Natural killer cell (primary cell): ENCODE measurements around the gene LGMN. TPM values are rescaled to one million over a fixed set of nuclear protein-coding genes. Genes with fewer than 3 reads are reported as not detected.

Experiments used
- ATAC-seq, 3 donors: fragments of 150-1000 bp in 2 of 3; fragments of 200-7000 bp in 1 of 3; cut with Tn5 transposase; 1 replicate in 1 of 3; 2 replicates in 2 of 3; pipeline ENCODE4 v1.10.0; 2021; ENCODE audit warnings: mild to moderate bottlenecking in 2 of 3, moderate library complexity in 2 of 3
- DNase-seq, 2 donors: peaks; one replicate each; pipeline versions ENCODE4 v3.0.0 to v3.0.0-alpha.2; 2013 to 2021; ENCODE audit warnings: mixed read lengths in 1 of 2
- H3K27ac ChIP-seq: one replicate; pipeline ENCODE4 v1.5.1; 2013; ENCODE audit warnings: mild to moderate bottlenecking, low read length
- H3K27me3 ChIP-seq: one replicate; pipeline ENCODE4 v1.6.1; 2013; ENCODE audit warnings: low read length; ENCODE audit not compliant: control insufficient read depth, insufficient read depth
- H3K36me3 ChIP-seq: one replicate; pipeline ENCODE4 v1.6.1; 2013; ENCODE audit warnings: low read length; ENCODE audit not compliant: control insufficient read depth, insufficient read depth
- H3K4me1 ChIP-seq: one replicate; pipeline ENCODE4 v1.6.1; 2013; ENCODE audit warnings: low read length; ENCODE audit not compliant: control insufficient read depth, insufficient read depth
- H3K4me3 ChIP-seq: one replicate; pipeline ENCODE4 v1.5.1; 2013; ENCODE audit warnings: low read length
- H3K9me3 ChIP-seq: one replicate; pipeline ENCODE4 v1.6.1; 2013; ENCODE audit warnings: low read length; ENCODE audit not compliant: control insufficient read depth, insufficient read depth
- H3K27ac Mint-ChIP-seq, 2 donors: one replicate each; pipeline ENCODE4 v1.8.0; 2022; ENCODE audit warnings: mild to moderate bottlenecking in 2 of 2, mixed read lengths in 2 of 2, moderate library complexity in 1 of 2
- H3K27me3 Mint-ChIP-seq, 2 donors: one replicate each; pipeline ENCODE4 v1.8.0; 2022; ENCODE audit warnings: low read depth in 2 of 2, mixed read lengths in 2 of 2
- H3K36me3 Mint-ChIP-seq: one replicate; pipeline ENCODE4 v1.8.0; 2022; ENCODE audit warnings: mixed read lengths
- H3K4me1 Mint-ChIP-seq, 2 donors: one replicate each; pipeline ENCODE4 v1.8.0; 2022; ENCODE audit warnings: mixed read lengths in 2 of 2
- H3K4me3 Mint-ChIP-seq: one replicate; pipeline ENCODE4 v1.8.0; 2022; ENCODE audit warnings: mild to moderate bottlenecking, moderate library complexity, mixed read lengths
- H3K9me3 Mint-ChIP-seq, 2 donors: one replicate each; pipeline ENCODE4 v1.8.0; 2022; ENCODE audit warnings: mixed read lengths in 2 of 2
- CTCF ChIP-seq: fragments of 200-600 bp; IDR thresholded peaks from one replicate; pipeline ENCODE4 v1.8.0; 2022; ENCODE audit warnings: antibody characterized with exemption
- WGBS: methylation state at CpG from one replicate; pipeline ENCODE4 v1.1.7; 2013; ENCODE audit warnings: missing lambda C conversion rate; ENCODE audit not compliant: insufficient coverage; 5-methylcytosine and 5-hydroxymethylcytosine counted together
- intact Hi-C: fragments of 100-400 bp; cut with micrococcal nuclease; formaldehyde crosslinking; loops from one replicate; pipeline ENCODE4 v1.14.2; 2022
- total RNA-seq, 4 donors: library from RNA; stranded (reverse); fragments of 120-200 nt in 1 of 4; gene quantifications; one replicate each; pipeline versions ENCODE4 v1.2.3 to v1.2.4, GENCODE V29; 2013 to 2022

LGMN gene
- total RNA-seq, 3 donors from 2014 or later (not counting 1 experiment from before 2014, with no cell fraction given), result 0.39 to 6.1 (median 2.5) TPM

- Mint-ChIP-seq H3K4me1 (peaks cover 61 to 69% of the 10 kb centered on the region in 2 donors), H3K9me3 (no peaks in the 10 kb centered on the region), H3K36me3 (peaks cover 7% of the 10 kb centered on the region), H3K4me3 (peak overlapping the region; percentile 5), H3K27ac (peak overlapping the region; percentile 91 to 96), H3K27me3 (no peaks in the 10 kb centered on the region)
- intact Hi-C loops, result no loop called here
- H3K27me3 ChIP-seq, result no peaks in the 10 kb centered on the region
- no peak overlapping the region for H3K4me3 ChIP-seq
- TF ChIP-seq CTCF, result no peak
- H3K36me3 ChIP-seq, result peaks cover 66% of the 10 kb centered on the region
- no peaks in the 10 kb centered on the region for H3K9me3 ChIP-seq
- peaks cover 61% of the 10 kb centered on the region for H3K4me1 ChIP-seq
- DNase-seq (no peak), ATAC-seq (no peak)
- H3K27ac ChIP-seq, result peak overlapping the region; percentile 55
- WGBS, result 91% methylated on average over 8 of the region's 8 CpGs
These were observed 71.9 kb downstream of the LGMN start for GRCh38 chr14:92676403-92677086.

DNA sequence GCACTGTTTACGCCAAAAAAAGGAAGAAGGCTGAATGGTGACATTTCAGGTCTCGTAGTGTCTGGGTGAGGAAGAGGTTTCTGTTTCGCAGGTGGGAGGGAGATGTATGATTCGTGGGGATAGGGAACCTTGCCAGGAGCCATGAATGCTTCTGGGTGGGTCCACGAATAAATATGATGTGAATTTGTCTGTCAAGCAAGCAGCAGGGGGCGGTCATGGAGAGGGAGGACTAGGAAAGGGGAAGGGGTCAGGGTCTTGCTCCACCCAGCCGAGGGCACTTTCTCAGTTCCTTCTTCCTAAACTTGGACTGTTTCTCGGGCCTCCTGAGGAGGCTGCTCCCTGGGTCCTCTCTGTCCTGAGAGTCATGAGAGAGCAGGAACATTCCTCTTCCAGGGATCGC, 72.5 kb downstream of the LGMN start:
- no peak for TF ChIP-seq CTCF
- H3K4me3 Mint-ChIP-seq, result peak overlapping the region; percentile 56
- no peak for ATAC-seq
- peaks cover 7% of the 10 kb centered on the region for H3K36me3 Mint-ChIP-seq
- H3K4me1 ChIP-seq, result peaks cover 61% of the 10 kb centered on the region
- H3K27me3 Mint-ChIP-seq, result no peaks in the 10 kb centered on the region
- H3K27ac Mint-ChIP-seq, result peak overlapping the region; percentile 91 to 96
- no peaks in the 10 kb centered on the region for H3K9me3 Mint-ChIP-seq
- DNase-seq, result no peak
- H3K4me1 Mint-ChIP-seq, result peaks cover 61 to 69% of the 10 kb centered on the region in 2 donors
- H3K4me3 ChIP-seq, result no peak overlapping the region
- intact Hi-C loops, result no loop called here
- no peaks in the 10 kb centered on the region for H3K9me3 ChIP-seq
- WGBS, result 54% methylated on average over 9 of the region's 9 CpGs
- peak overlapping the region; percentile 55 for H3K27ac ChIP-seq
- H3K36me3 ChIP-seq, result peaks cover 67% of the 10 kb centered on the region
- no peaks in the 10 kb centered on the region for H3K27me3 ChIP-seq

DNA sequence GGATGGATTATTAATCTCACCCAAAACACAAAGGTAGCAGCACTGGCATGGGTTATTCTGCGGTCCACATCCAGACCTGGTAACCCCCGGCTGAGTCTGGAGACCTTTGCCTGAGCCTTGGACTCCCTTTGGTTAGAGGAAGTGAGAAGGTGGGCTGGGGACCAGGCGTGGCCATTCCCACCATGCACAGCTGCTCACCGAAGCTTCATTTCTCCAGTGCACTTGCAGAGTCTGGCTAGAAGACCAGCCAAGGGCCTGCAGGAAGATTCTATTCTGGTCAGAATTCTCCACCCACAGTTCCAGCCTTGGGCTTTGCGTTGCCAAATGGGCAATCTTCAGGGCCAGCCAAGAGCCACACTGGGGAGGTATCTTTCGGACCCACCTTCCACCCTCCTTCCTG, 73.0 kb downstream of the LGMN start:
- Mint-ChIP-seq H3K4me3 (peak overlapping the region; percentile 56), H3K4me1 (peaks cover 65 to 72% of the 10 kb centered on the region in 2 donors), H3K27ac (peak overlapping the region; percentile 91 to 96), H3K9me3 (no peaks in the 10 kb centered on the region), H3K27me3 (no peaks in the 10 kb centered on the region), H3K36me3 (peaks cover 7% of the 10 kb centered on the region)
- 82% methylated on average over 6 of the region's 6 CpGs for WGBS
- Histone ChIP-seq H3K36me3 (peaks cover 68% of the 10 kb centered on the region), H3K27me3 (no peaks in the 10 kb centered on the region), H3K4me3 (no peak overlapping the region), H3K4me1 (peaks cover 61% of the 10 kb centered on the region), H3K9me3 (no peaks in the 10 kb centered on the region), H3K27ac (peak overlapping the region; percentile 55)
- DNase-seq, result no peak
- ATAC-seq, result no peak
- no peak for TF ChIP-seq CTCF
- intact Hi-C loops, result no loop called here
